Fibroblast of upper back skin (primary cell): ENCODE results near the gene SETD1B.
"Not testable (repeated sequence)": the region's sequence is repeated elsewhere in the genome, so short reads cannot be mapped to it uniquely, and the experiment has no call there.

Experiments used
- DNase-seq: peaks from one replicate; pipeline ENCODE4 v3.0.0-alpha.2; 2013

Gene SETD1B

DNA sequence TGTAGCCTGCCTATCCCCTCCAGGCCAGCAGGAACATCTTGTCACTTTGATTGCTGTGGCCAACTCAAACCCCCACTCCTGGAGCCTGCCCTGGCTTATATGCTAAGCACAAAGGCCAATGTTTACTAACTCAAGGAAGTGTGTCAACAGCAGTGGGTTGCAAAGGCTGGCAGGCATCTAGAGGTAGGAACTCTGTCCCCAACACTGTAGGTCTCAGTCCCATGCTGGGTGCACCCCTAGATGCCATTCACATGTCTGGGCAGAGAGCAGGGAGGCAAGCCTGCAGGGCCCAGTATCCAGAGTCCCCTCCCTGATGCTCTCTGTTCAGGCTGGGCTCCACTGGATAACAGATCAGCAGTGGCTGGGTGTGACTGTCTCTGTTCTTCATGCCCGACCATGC, 56.4 kb downstream of the SETD1B start:
- no peak for DNase-seq

DNA sequence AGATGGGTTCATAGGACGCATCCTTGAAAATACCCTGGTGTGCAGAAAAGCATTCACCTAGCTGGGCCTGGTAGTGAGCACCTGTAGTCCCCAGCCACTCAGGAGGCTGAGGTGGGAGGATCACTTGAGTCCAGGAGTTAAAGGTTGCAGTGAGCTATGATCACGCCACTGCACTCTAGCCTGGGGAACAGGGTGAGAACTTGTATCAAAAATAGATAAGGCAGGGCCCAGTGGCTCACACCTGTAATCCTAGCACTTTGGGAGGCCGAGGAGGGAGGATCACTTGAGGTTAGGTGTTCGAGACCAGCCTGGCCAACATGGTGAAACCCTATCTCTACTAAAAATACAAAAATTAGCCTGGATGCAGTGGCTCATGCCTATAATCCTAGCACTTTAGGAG, 56.9 kb downstream of the SETD1B start:
- DNase-seq, result not testable (repeated sequence)

- no peak for DNase-seq
Measured at GRCh38 chr12:121861636-121862254, 57.9 kb downstream of the SETD1B start.

GRCh38 chr12:121866331-121866730, 62.5 kb downstream of the SETD1B start:
- peak; percentile 15 for DNase-seq

DNA sequence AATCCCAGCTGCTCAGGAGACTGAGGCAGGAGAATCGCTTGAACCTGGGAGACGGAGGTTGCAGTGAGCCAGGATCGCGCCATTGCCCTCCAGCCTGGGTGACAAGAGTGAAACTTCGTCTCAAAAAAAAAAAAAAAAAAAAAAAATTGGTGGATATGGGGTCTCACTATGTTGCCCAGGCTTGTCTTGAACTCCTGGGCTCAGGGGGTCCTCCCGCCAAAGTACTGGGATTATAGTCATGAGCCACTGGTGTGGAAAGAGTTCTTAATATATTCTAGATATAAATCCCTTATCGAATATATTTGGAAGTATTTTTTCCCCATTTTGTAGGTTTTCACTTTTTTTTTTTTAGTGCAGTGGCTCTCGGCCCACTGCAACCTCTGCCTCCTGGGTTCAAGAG, 65.4 kb downstream of the SETD1B start:
- DNase-seq, result not testable (repeated sequence)

DNA sequence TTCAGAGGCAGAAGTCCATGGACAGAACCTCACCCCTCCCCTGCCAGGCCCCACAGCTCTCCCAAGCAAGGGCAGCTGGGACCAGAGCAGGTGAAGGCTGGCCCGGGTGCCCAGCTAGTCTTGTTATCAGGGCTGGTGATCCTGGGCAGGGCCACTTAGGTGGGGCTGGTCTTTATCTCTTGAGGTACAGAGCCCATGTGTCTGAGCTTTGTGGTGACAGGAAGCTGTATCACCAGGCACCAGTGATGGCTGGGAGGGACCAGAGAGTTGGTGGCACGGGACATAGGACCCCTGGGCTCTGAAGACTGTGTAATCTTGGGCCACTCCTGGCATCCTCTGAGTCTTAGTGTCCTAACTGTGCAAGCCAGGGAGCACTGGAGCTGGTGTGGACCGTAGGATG, 67.7 kb downstream of the SETD1B start:
- no peak for DNase-seq

GRCh38 chr12:121872546-121873215, 68.9 kb downstream of the SETD1B start:
- DNase-seq, result peak; percentile 90

GRCh38 chr12:121873216-121873569, 69.4 kb downstream of the SETD1B start:
- DNase-seq, result no peak

DNA sequence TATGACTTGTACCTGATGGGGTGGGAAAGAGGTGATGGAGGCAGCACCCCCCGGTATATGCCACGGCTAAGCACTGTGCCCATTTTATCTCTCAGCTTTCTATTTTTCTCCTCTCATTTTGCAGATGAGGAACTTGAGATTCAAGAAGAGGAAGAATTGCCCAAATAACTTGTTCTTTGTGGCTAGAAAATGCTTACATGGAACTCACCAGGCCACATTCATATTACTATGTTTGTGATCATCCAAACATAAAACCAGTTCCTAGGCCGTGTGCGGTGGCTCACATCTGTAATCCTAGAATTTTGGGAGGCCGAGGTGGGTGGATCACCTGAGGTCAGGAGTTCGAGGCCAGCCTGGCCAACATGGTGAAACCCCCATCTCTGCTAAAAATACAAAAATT, 70.3 kb downstream of the SETD1B start:
- DNase-seq, result no peak

DNA sequence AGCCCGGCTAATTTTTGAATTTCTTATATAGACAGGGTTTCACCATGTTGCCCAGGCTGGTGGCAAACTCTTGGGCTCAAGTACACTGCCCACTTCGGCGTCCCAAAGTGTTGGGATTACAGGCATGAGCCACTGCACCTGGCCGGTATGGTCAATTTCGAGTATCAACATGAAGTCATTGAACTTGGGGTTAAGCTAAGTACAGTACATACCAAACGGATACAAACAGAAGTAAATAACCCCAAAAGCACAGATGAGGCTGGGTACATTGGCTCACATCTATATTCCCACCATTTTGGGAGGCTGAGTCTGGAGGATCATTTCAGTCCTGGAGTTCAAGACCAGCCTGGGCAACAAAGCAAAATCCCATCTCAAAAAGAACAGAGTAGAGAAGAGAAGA, 71.8 kb downstream of the SETD1B start:
- DNase-seq, result no peak

DNA sequence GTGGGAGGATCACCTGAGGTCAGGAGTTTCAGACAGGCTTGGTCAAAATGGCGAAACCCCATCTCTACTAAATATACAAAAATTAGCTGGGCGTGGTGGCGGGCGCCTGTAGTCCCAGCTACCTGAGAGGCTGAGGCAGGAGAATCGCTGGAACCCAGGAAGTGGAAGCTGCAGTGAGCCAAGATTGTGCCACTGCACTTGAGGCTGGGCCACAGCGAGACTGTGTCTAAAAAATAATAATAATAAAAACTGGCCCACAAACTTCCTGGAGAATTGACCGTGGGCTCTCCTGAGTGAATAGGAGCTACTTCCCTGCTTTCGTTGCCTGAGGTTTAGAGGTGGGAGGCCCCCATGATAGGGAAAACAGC, 72.3 kb downstream of the SETD1B start:
- not testable (repeated sequence) for DNase-seq
